ENCODE measurements around the gene NDST1.
"Not testable (repeated sequence)": the region's sequence is repeated elsewhere in the genome, so short reads cannot be mapped to it uniquely, and the experiment has no call there.

Gene NDST1

DNA sequence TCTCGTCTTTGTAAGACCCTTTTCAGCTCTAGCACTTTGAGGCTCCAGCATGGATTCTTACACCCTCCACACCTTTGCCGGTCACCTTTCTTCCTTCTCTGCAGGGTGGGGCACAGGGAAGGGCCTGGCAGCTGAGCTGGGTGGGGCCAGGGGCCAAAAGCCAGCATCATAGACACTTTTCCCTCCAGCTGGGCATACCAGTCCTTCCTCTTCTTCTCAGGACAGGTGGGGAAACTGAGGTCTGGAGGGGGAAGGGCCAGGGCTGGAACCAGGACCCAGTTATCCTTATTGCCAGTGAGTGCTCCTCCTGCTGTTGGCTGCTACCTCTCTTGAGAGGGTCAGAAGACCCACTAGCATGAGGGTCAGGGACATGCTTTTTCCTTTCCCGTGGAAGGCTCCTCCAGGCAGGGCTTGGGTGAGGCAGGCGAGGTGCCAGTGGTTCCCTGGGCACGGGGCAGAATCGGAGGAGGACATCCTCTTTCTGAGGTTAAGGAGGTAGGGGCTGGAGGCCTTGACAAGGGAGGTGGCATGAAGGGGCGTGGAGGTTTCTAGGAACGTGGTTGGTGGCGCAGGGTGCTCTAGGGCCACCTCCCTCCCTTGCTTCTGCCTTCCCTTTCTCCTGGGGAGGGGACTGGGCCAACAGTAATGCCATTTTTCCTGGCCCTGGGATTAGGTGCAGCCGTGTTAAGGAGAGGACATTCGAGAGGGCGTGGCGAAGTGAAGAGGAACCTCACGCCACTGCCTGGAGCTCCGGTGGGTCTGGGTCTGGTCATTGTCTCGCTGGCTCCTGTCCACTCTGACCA, at the start of gene NDST1:
Gene NDST1 (plus strand): TSS at position 658 of the 803 bp plus-strand sequence. CDS start 13,124 bp downstream, outside the sequence.
- no peak for DNase-seq (ENCODE audit: low read depth, low spot score)

DNA sequence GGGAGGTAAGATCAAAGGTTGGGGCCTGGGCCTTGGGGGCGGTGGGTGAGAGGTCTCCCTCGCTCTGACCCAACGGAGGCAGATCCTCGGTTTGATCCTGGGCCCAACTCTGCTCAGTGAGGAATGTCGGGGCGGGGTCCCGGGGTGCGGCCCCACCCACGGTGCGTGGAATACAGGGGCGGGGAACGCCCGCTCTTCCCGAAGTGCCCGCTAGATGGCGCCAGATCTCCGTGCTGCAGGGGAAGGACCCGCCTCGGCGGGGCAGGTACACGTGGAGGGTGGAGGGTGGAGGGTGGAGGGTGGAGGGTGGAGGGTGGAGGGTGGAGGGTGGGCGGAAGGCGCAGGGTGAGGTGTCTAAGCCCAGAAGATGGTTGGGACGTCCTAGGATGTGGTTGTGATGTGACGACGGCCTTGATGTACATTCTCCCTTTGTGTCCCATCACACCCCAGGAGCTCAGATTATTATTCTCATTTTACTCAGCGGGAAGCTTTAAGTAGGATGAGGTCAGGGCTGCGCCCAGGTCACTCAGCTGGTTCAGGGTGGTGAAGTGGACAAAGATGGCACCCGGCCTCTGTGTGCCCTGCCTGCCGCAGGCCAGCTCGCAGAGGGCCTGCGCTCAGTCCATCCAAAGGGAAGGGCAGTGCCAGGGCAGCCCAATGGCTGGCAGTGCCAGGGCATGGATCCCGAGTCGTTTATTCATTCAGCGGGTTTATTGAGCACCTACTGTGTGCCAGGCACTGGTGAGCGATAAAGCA, 49.0 kb upstream of the NDST1 start:
- peak; percentile 75 for DNase-seq (ENCODE audit: low read depth, low spot score)

DNA sequence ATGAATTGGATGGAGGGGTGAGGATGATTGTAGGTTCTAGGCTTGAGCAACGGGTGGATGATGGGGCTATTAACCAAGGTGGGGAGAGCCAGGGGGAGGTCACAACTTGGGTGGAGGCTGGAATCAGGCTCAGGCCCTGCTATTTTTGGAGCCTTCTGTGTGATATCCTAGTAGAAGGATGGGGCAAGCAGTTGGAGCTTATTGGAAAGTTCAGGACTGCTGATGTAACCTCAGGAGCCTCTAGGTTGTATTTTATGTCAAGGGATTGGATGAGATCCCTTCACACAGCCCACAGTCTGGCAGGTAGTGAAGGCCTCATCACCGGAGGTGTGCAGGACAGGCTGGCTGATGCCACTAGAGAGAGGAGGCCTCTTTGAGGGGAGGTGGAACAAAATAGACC, 47.1 kb upstream of the NDST1 start:
- no peak for DNase-seq (ENCODE audit: low read depth, low spot score)

DNA sequence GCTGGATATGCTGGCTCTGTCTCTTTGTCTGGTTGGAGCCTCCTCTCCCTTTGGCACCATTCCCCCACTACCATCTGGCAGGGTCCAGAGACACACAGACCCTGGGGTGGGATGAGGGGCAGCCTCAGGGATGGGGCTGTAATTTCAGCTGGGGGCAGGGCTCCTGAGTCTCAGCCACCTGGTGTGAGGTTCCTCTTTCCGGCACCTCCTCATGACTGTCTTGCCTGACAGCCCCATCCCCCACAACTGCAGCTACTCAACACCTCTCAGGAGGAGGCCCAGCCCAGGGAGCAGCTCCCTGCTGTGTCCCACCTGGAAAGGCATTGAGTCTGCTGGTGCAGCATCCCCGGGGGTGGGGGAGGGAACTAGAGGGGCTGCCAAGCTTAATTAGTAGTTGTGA, 46.7 kb upstream of the NDST1 start:
- DNase-seq (ENCODE audit: low read depth, low spot score): no peak

DNA sequence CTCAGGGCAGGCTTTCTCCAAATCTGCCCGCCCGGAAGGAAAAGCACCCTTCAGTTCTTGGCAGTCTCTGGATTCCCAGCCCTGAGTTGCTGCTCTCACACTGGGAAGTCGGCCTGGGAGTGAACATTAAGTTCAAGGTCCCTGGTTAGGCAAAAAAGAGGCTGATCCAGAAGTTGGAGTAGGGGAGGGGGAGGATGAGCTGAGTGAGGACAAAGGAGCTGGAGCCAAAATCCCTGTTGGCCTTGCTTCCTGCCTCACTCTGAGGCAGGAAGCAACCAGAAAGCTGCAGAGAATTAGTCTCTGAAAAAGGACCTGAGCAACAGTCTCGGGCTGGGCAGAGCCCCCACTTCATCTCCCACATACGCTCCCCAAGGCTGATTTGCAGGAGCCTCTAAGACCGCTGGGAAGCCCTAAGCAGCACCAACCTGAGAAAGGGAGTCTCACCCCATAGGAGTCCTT, 43.3 kb upstream of the NDST1 start:
- DNase-seq (ENCODE audit: low read depth, low spot score): no peak

DNA sequence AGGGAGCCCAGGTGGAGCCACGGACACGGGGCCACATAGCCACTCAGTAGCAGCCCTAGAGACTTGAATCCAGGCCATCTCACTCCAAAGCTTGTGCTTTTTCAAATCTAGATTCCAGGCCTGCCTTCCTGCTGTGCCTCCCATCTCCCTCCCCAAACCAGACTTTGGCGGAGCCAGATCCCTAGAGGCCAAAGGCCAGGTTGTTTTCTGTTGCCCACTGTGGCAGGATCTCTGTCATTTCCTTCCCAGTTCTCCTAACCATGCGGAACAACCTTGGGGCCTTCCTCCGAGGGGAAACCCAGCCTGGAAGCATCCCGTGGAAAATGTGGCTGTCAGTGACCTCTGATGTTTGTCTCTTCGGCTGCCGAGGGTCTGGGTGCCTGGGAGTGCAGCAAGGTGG, 42.0 kb upstream of the NDST1 start:
- DNase-seq (ENCODE audit: low read depth, low spot score): no peak

DNA sequence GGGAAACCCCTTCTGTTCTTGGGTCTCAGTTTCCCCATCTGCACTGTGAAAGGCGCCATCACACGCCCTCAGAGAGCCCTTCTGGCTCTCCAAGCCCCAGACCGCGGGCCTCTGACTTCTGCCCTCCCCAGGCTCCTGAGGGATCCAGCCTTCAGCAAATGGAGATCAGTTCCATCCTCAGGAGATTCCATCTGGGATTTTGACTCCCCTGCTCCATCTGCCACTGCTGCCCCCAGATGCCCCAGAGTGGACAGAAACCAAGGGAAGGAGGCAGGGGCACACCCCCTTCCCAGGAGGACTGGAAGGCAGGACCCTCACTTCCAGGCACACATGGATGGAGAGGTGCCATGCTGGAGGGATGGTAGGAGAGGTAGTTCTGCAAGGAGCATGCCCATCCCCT, 39.7 kb upstream of the NDST1 start:
- DNase-seq (ENCODE audit: low read depth, low spot score): no peak

DNA sequence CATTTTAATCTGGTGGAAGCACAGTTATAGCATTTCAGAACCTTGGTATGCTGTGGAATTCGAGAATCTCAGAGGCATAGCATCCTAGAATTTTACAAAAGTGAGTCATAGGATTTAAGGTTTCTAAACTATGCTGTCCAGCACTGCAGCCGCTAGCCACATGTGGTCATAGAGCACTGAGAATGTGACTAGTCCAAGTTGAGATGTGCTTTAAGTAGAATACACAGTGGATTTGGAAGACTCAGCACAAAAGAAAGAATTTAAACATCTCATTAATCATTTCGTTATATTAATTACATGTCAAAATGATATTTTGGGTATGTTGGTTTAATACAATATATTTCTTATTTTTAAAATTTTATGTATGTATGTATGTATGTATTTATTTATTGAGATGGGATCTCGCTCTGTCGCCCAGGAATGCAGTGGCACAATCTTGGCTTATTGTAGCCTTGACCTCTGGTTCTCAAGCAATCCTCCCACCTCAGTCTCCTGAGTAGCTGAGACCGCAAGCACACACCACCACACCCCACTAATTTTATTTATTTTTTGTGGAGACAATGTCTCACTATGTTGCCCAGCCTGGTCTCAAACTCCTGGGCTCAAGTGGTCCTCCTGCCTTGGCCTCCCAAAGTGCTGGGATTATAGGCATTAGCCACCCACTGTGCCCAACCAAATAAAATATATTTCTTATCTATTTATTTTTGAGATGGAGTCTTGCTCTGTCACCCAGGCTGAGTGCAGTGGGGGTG, 38.0 kb upstream of the NDST1 start:
- no peak for DNase-seq (ENCODE audit: low read depth, low spot score)

DNA sequence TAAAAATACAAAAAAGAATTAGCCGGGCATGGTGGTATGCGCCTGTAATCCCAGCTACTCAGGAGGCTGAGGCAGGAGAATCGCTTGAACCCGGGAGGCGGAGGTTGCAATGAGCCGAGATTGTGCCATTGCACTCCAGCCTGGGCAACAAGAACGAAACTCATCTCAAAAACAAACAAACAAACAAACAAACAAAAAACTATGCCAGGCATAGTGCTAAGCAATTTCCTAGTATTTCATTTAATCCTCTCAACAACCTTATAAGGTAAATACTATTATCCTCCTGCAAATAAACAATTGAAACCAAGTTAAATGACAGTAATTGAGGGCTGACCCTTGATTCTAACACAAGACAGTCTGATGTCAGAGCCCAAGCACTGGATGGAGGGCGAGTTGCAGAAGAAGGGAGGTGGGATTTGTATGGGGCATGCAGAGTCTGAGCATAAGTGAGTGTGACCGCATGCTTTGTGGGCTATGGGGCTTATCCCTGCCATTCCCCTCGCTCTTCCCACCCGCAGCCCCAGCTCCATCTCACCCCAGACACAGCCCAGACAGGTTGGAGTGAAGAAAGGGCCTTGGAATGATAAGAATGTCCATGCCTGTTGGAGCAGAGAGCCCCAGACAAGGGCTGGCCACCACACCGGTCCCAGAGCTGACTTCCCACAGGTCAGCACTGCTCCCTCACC, 34.1 kb upstream of the NDST1 start:
- no peak for DNase-seq (ENCODE audit: low read depth, low spot score)

DNA sequence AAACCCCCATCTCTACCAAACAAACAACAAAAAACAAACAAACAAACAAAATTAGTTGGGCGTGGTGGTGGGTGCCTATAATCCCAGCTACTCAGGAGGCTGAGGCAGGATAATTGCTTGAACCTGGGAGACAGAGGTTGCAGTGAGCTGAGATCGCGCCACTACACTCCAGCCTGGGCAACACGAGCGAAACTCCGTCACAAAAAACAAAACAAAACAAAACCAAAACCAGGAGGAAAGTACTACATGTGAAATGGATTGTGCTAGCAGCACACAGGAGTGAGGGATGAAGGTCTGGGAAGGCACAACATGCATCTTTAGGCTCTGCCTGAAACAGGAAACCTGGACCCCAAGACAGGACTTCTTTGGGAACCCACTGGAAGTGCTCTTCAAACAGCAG, 31.4 kb upstream of the NDST1 start:
- DNase-seq (ENCODE audit: low read depth, low spot score): not testable (repeated sequence)

DNA sequence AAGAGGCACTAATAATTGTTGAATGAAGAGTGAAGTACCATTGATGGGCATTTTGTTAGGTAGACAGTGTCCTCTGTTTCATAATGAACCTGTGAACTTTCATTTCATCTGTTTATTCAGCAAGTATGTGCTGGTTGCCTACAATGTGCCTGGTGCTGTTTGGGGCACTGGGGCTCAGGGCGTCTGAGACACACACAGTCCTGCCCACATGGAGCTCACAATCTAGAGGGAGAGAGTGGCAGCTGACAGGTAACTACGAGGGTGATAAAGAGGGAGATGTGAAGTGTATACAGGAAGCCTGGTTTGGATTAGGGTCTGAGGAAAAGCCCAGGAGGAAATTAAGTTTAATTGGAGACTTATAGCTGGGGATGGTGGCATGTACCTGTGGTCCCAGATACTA, 28.5 kb upstream of the NDST1 start:
- no peak for DNase-seq (ENCODE audit: low read depth, low spot score)

DNA sequence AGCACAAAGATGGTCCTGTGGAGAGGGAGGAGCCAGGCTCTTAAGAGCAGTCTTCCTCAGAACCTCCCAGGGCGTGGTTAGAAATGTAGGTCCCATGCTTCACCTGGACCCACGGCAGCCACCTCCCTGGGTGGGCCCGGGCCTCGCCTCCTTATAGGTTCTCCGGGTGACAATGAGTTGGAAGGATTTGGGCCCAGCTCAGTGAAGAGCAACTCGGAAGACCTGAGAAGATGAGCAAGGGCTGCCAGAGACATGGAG, 26.3 kb upstream of the NDST1 start:
- DNase-seq (ENCODE audit: low read depth, low spot score): no peak

DNA sequence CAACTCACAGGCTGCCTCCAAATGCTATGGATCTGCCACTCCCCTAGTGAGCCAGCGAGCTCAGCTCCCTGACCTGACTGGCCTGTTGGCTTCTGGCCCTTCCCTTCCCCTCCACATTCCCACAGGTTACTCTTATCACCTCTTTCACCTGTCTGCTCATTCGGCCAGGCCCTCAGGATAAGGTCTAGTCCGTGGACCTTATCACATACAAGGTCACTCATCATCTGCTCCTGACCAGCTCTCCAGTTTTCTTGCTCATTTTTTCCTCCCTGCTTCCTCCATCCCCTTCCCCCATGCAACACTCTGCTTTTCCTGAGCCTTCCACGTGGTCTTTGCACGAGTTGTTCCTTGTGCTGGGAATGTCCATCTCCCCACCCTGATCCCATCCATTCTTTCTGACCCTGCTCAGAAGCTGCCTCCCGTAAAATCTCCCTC, 25.9 kb upstream of the NDST1 start:
- no peak for DNase-seq (ENCODE audit: low read depth, low spot score)

DNA sequence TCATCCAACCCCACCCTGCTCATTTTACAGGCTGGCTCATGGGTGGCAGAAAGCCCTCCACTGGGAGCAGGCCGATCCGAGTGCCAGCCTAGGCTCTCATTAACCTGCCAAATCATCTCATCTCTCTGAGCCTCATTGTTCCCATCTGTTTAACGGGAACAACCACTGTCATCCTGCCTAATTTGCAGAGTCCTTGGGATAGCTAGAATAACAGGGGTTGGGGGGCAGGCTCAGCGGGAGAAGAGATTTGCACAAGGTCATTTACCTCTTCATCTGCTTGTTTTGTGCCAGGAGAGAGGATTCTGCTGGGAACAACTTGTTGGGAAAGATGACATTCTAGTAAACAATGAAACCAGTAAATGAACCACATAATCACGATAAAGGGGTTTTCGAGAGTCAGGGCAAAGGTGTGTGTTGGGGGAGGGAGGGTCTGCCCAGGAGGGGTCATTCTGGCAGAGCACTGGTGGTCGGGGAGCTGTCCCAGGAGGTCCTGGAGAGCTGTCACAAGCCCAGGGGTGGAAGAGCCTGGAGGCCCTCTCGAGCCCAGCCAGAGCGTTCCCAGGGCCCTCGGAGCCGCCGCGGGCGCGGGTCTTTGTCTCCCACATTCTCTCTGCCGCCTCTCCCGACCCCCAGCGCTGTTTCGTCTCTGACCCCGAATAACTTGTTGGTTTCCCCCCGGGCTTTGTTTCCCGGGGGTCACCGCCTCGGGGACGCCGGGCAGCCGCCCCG, 22.8 kb upstream of the NDST1 start:
- DNase-seq (ENCODE audit: low read depth, low spot score): no peak

DNA sequence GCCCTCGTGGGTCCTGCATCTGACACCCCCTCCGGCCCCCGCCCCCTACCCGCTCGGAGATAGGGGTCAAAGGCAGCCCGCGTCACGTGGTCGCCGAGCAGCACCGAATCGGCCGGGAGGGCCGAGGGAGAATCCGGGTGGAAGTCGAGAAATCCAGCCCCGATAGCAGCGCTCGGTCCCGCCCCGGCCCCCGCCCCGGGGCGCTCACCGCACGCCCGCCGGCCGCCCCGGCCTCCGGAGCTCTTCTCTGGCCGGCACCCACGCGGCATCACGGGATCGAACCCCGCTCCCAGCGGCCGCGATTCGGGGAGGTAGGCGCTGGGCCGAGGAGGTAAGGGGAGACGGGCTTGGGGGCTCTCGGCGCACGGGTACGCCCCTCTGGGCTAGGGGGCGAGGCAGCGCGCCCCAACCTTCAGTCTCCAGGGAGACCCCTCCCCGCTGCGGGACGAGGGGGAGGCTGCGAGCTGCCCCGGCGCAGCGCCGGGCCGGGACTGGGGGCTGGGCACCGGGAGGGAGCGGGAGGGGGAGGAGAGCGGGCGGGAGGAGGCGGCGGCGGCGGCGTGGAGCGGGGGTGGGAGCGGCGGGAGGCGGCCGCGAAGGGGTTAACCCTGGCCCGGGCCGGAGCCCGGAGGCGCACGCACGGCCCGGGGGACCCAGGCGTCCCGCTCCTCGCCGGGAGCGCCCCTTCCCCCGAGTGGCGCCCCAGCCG, 22.1 kb upstream of the NDST1 start:
- DNase-seq (ENCODE audit: low read depth, low spot score): no peak

DNA sequence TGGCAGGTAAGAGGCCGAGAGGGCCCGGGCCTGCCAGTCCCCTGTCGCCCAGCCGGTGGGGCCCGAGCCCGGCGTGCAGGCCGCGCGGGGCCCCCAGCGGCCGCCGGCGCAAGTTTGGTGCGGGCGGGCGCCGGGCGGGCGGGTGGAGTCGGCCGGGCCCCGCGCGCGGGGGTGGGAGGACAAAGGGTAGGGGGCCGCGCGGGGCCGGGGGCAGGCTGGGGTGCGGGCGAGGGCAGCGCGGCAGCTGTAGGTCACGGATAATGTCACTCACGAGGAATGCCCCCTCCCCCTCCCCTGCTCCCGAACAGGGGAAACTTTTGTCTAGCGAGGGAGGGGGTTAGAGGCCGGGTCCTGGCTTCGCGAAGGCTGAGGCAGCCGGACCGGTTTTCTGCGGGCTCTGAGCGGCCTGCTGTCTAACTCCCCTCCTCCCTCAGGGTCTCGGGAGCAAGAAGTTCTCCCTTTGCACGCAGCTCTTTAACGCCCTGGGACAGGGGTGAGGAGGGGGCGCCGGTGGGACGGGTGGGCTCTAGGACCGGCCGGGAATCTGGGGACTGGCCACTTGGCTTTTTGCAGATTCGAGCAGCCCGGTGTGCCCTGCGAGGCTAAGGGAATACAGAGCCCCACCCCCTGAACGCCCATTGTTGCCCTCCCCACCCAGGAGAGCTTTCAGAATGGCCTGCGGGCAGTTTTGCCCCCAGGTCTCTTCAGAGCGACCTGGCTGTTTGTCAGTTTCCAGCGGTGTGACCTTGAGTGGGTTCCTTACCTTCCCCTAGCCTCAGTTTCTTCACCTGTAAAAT, 21.3 kb upstream of the NDST1 start:
- DNase-seq (ENCODE audit: low read depth, low spot score): no peak

DNA sequence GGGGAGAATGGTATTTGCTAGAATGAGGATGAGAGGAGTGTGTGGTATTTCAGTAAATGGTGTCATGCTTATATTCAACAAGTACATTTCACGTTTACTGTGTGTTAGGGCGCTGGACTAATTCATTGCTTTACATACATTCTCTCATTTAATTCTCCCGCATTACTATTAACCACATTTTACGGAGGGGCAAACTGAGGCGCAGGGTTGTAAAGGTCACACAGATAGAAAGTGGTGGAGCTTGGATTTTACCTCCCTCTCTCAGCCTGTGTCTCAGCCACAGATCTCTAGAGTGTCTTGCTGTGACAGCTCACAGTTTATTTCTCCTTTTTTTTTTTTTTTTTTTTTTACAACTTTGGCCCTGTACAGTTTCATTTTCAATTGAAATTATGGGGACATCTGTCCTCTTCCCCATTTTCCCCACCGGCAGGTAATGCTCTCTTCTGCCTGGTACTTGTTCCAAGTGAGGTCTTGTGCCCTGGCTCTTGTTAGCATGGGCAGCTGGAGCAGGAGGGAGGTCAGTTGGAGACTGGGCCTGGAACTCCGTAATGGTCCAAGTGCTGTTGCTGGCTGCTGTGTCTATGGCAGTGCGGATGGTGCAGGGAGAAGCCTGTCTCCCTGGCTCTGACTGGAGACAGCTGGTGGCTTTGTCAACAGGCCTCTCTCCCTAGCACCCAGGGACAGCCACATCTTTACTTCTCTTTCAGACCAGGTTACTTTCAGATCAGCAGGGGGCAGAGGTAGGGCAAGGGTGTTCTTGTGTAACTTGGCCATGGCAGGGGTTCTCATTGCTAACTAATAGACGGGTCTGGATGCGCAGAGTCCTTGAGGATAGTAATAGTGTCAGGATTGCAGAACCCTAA, 20.5 kb upstream of the NDST1 start:
- DNase-seq (ENCODE audit: low read depth, low spot score): no peak

DNA sequence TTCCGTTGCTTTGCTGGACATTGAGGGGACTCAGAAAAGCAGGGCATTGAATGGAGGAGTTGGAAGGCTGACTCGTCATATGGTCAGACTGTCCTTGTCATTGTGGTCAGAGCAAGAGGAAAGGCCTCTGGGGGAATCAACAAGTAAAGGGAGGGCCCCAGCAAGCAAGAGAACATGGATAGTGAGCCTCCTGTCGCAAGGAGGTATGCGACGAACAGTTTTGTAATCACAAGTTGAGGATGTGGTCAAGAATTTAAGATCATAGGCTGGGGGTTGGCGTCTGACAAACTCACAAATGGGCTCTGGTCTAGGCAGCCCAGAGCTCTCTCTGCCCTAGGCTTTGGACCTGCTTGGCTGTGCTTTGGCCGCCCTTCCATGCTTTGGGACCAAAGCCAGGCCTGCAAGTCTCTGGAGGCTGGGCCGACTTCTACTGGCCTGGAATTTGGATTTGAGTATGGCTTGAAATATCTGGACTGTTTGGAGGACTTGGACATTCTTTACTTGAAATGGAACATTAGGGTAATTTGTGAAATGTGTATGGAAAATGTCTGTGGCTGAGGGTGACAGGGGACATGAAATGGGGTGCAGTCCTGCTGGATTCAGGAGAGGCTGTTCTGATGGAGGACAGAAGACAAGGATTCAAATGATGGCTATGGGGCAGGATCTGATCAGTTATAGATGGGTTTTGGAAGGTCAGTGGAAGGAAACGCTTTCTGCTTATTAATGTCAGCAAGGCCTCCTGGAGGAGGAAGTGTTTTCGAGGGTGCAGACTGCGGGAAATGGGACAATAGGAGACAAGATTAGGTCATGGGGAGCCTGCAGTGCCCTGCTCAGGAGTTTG, 19.2 kb upstream of the NDST1 start:
- no peak for DNase-seq (ENCODE audit: low read depth, low spot score)

All from activated CD4-positive, CD25-positive, alpha-beta regulatory T cell treated with anti-CD3 and anti-CD28 coated beads, Interleukin-2, amount 50 U/mL, for 16 hours (primary cell).